ENCODE measurements around the gene CES4A. TPM values are rescaled to one million over a fixed set of nuclear protein-coding genes. Genes with fewer than 3 reads are reported as not detected.

CES4A gene
- total and polyA plus RNA-seq, 2 of the 13 experiments (the other 11 are each of a cell fraction or from before 2014, with no cell fraction given) = 0.09 to 0.17 TPM

GRCh38 chr16:66961065-66961744 is 27.2 kb upstream of the CES4A start, which contains the start of gene CES3 (continued):
- 0 out of 2 replicates have a peak, but pooled peaks have one; percentile 40 for TF ChIP-seq MYPOP (CRISPR knock-in tag; IDR thresholded peaks at IDR 0.05)
- no peak for TF ChIP-seq IKZF1 (IDR thresholded peaks at IDR 0.05)
- no peak for TF ChIP-seq HMGA1 (CRISPR knock-in tag; conservative IDR thresholded peaks at IDR 0.05)
- no peak for TF ChIP-seq RBAK (CRISPR knock-in tag; IDR thresholded peaks at IDR 0.05)
- no peak; the same call in 1 of the 2 replicates for TF ChIP-seq ZNF749 (CRISPR knock-in tag; IDR thresholded peaks at IDR 0.05; ENCODE audit: borderline replicate concordance)
- no peak for TF ChIP-seq ZNF646 (CRISPR knock-in tag; IDR thresholded peaks at IDR 0.05)
- no peak for TF ChIP-seq IRF1 (CRISPR knock-in tag; IDR thresholded peaks at IDR 0.05; ENCODE audit: low read depth)
- TF ChIP-seq RARA (CRISPR knock-in tag; IDR thresholded peaks at IDR 0.05) = no peak
- TF ChIP-seq NCOA1 (CRISPR knock-in tag; IDR thresholded peaks at IDR 0.05) = peak; percentile 88; the same call in 1 of the 2 replicates
- TF ChIP-seq FOXC1 (CRISPR knock-in tag; IDR thresholded peaks at IDR 0.05; ENCODE audit: borderline replicate concordance) = peak; percentile 38; the same call in 1 of the 2 replicates
- TF ChIP-seq MED13 (CRISPR knock-in tag; IDR thresholded peaks at IDR 0.05) = no peak
- no peak for TF ChIP-seq SATB2 (CRISPR knock-in tag; IDR thresholded peaks at IDR 0.05)
- TF ChIP-seq THRA (CRISPR knock-in tag; IDR thresholded peaks at IDR 0.05; ENCODE audit: borderline replicate concordance) = peak; percentile 29; the same call in 1 of the 2 replicates
- no peak for TF ChIP-seq CC2D1A (CRISPR knock-in tag; IDR thresholded peaks at IDR 0.05)
- TF ChIP-seq GTF2F1 (IDR thresholded peaks at IDR 0.05; ENCODE audit: low read length) = no peak
- TF ChIP-seq ZFY (CRISPR knock-in tag; IDR thresholded peaks at IDR 0.05) = peak; percentile 82
- TF ChIP-seq MEF2D (CRISPR knock-in tag; IDR thresholded peaks at IDR 0.05) = 0 out of 2 replicates have a peak, but pooled peaks have one; percentile 42
- TF ChIP-seq THAP8 (CRISPR knock-in tag; IDR thresholded peaks at IDR 0.05; ENCODE audit: borderline replicate concordance) = no peak
